HEK293T (cell line): ENCODE results near the gene RAD51B.

Experiments
- CTCF ChIA-PET: fragments of 350-600 bp; formaldehyde crosslinking; extraction: SDS; loops from one replicate; lab custom pipeline; 2021; ENCODE audit warnings: antibody characterized with exemption, inconsistent platforms; lab: Yijun Ruan, JAX
- POLR2A ChIA-PET: fragments of 350-600 bp; formaldehyde crosslinking; extraction: SDS; loops from one replicate; lab custom pipeline; 2020; ENCODE audit warnings: antibody characterized with exemption, inconsistent platforms; lab: Yijun Ruan, JAX
- DNase-seq: peaks from one replicate; pipeline ENCODE4 v3.0.0; 2012; ENCODE audit warnings: mixed read lengths; ENCODE audit errors: extremely low spot score
- ARNT ChIP-seq: fragments of 450-650 bp; IDR thresholded peaks from 2 replicates; pipeline ENCODE4 v1.6.1; 2017; ENCODE audit warnings: mild to moderate bottlenecking
- BHLHE40 ChIP-seq: fragments of 450-650 bp; IDR thresholded peaks from 2 replicates; pipeline ENCODE4 v1.6.1; 2016; ENCODE audit warnings: mild to moderate bottlenecking, moderate library complexity, borderline replicate concordance
- CTBP1 ChIP-seq: fragments of 450-650 bp; IDR thresholded peaks from 2 replicates; pipeline ENCODE4 v1.6.1; 2016; ENCODE audit warnings: borderline replicate concordance
- ELF4 ChIP-seq: fragments of 450-650 bp; IDR thresholded peaks from 2 replicates; pipeline ENCODE4 v1.6.1; 2017; ENCODE audit warnings: antibody characterized with exemption
- FOXA1 ChIP-seq: fragments of 450-650 bp; IDR thresholded peaks from 2 replicates; pipeline ENCODE4 v1.6.1; 2016; ENCODE audit warnings: mild to moderate bottlenecking
- FOXK2 ChIP-seq: fragments of 450-650 bp; IDR thresholded peaks from 2 replicates; pipeline ENCODE4 v1.6.1; 2016; ENCODE audit warnings: mild to moderate bottlenecking
- FOXM1 ChIP-seq: fragments of 450-650 bp; IDR thresholded peaks from 2 replicates; pipeline ENCODE4 v1.6.1; 2017; ENCODE audit warnings: mild to moderate bottlenecking, borderline replicate concordance
- HDGF ChIP-seq: fragments of 450-650 bp; IDR thresholded peaks from 2 replicates; pipeline ENCODE4 v1.6.1; 2017; ENCODE audit warnings: antibody characterized with exemption, borderline replicate concordance
- L3MBTL2 ChIP-seq: fragments of 450-650 bp; conservative IDR thresholded peaks from 2 replicates; pipeline ENCODE4 v1.6.1; 2016; ENCODE audit warnings: mild to moderate bottlenecking
- LEF1 ChIP-seq: fragments of 450-650 bp; IDR thresholded peaks from 2 replicates; pipeline ENCODE4 v1.6.1; 2017; ENCODE audit warnings: mild to moderate bottlenecking, borderline replicate concordance
- NFRKB ChIP-seq: fragments of 450-650 bp; IDR thresholded peaks from 2 replicates; pipeline ENCODE4 v1.6.1; 2016; ENCODE audit warnings: mild to moderate bottlenecking, moderate library complexity
- PKNOX1 ChIP-seq: fragments of 450-650 bp; IDR thresholded peaks from 2 replicates; pipeline ENCODE4 v1.6.1; 2016
- SP1 ChIP-seq: fragments of 450-650 bp; IDR thresholded peaks from 2 replicates; pipeline ENCODE4 v1.6.1; 2017
- SUZ12 ChIP-seq: fragments of 450-650 bp; IDR thresholded peaks from 2 replicates; pipeline ENCODE4 v1.6.1; 2016; ENCODE audit warnings: mild to moderate bottlenecking
- TARDBP ChIP-seq: fragments of 450-650 bp; IDR thresholded peaks from 2 replicates; pipeline ENCODE4 v1.6.1; 2016
- ZNF384 ChIP-seq: fragments of 450-650 bp; IDR thresholded peaks from 2 replicates; pipeline ENCODE4 v1.6.1; 2016

Gene RAD51B

GRCh38 chr14:67952786-67953185 lies 133.2 kb downstream of the RAD51B start:
- DNase-seq, result no peak
- POLR2A ChIA-PET, result no interaction called here
- CTCF ChIA-PET, result interaction anchor here (0.7 kb wide), 1 partner anchor 190 kb away, joined by 3 read pairs; no protein-coding TSS in a partner anchor

DNA sequence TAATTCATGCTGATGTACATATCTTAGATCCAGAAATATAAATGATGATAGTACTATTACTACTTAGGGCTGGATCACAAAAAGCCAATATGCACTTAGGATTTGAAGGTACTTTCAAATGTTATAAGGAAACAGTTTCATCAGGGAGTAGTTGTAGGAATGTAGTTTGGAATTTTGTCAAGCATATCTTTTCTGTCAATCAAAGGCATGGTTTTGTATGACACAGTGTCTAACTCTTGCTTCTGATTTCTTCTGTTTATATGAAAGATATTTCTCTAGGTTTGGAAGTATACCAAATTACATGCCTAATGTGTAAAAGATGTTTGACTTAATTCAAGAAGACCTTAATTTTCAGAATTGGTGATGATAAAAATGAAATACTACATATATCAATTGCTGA lies 135.7 kb downstream of the RAD51B start:
- no peak for DNase-seq
- CTCF ChIA-PET, result no interaction called here
- POLR2A ChIA-PET, result no interaction called here
- TF ChIP-seq TARDBP, result no peak
- TF ChIP-seq NFRKB, result no peak
- no peak for TF ChIP-seq FOXA1
- TF ChIP-seq HDGF, result no peak
- no peak for TF ChIP-seq ELF4
- TF ChIP-seq LEF1, result no peak
- TF ChIP-seq SP1, result no peak
- TF ChIP-seq BHLHE40, result no peak
- no peak for TF ChIP-seq PKNOX1

More at GRCh38 chr14:67952786-67953185, 133.2 kb downstream of the RAD51B start:
- TF ChIP-seq FOXA1 (no peak), BHLHE40 (no peak), PKNOX1 (no peak), HDGF (no peak), SUZ12 (no peak), SP1 (no peak), FOXM1 (no peak), NFRKB (no peak)

- no peak for DNase-seq
- POLR2A ChIA-PET, result no interaction called here
- CTCF ChIA-PET, result no interaction called here
These were observed 138.4 kb downstream of the RAD51B start for GRCh38 chr14:67957946-67958345.

DNA sequence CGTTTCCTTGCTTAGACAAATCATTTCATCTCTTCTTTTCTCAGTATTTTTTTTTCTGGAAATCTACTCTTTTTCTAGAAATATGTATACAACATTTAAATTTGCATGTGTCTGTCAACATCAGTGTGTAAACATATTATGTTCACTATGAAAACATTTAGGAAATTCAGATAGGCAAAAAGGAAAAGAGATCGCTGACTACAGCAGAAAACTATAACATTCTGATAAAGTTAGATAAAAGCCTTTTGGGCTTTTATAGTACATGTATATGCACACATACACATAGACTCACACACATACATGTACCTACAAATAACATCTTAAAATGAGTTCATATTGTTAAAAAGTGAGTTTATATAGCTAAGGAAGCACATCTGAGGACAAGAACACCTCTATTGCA lies 142.1 kb downstream of the RAD51B start:
- TF ChIP-seq FOXK2 (no peak), NFRKB (no peak), LEF1 (no peak), CTBP1 (no peak), ZNF384 (no peak), BHLHE40 (no peak), L3MBTL2 (no peak), HDGF (no peak), SP1 (no peak), ELF4 (no peak), ARNT (no peak), FOXA1 (no peak), SUZ12 (no peak)
- POLR2A ChIA-PET, result no interaction called here
- DNase-seq, result no peak
- CTCF ChIA-PET, result interaction anchor here (0.7 kb wide), 2 partner anchors 79 to 829 kb away, joined by 3 to 5 read pairs; no protein-coding TSS in a partner anchor

More at GRCh38 chr14:67957946-67958345, 138.4 kb downstream of the RAD51B start:
- TF ChIP-seq HDGF (no peak), LEF1 (no peak), CTBP1 (no peak), FOXA1 (no peak), SP1 (no peak), ELF4 (no peak), FOXK2 (no peak), ARNT (no peak), FOXM1 (no peak), TARDBP (no peak), ZNF384 (no peak), L3MBTL2 (no peak)

DNA sequence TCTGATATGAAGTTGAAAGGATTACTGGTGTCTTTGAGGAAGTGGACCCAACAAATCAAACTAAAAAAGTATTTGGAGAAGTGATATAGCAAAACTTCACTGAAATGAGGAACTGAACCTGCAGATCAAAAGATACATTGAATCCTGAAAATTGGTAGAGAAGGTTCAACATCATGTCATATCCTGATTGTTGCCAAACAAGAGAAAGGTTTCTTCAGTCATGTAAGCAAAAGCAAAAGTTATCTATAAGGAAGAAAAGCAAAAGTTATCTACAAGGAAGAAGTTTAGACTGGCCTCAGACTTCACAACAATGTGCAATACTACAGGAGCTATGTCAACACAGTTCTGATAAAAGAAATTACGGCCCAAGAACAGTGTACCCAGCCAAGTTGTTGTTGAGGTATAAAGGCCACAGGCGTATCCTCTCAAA lies 142.7 kb downstream of the RAD51B start:
- CTCF ChIA-PET, result no interaction called here
- POLR2A ChIA-PET, result no interaction called here
- TF ChIP-seq L3MBTL2 (no peak), ZNF384 (no peak), SP1 (no peak), BHLHE40 (no peak)
- no peak for DNase-seq

DNA sequence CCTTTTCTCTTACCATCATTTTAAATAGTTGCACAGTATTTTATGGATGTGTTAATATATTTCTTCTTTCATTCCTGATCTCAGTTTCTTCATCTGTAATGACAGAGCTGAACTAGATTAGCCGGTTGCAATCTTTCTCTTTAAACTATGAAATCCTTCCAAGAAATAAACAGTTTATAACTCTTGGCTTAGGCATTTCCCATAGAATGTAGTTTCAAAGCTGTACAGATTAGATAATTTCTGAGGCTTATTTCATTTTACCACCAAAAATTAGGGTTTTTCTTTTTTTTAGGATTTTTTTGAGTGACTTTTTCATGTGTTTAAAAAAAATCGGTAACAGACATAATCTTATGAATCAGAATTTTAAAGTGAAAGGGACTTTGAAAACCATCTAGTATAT lies 144.0 kb downstream of the RAD51B start:
- TF ChIP-seq TARDBP (no peak), HDGF (no peak), LEF1 (no peak), L3MBTL2 (no peak), PKNOX1 (no peak), FOXK2 (no peak), ELF4 (no peak), FOXM1 (no peak), NFRKB (no peak), FOXA1 (no peak), BHLHE40 (no peak)
- no peak for DNase-seq
- ChIA-PET POLR2A (no interaction called here), CTCF (no interaction called here)
